Measurements from ENCODE around the gene SURF1. TPM values are rescaled to one million over a fixed set of nuclear protein-coding genes. Genes with fewer than 3 reads are reported as not detected.

SURF1 gene
- 25.1 and 26.8 TPM in 2 replicates for polyA plus RNA-seq

GRCh38 chr9:133356391-133357091 is at the start of gene SURF1, which contains the start of gene SURF2:
Gene SURF1, minus strand, starts transcription at chr9:133356487. Its CDS starts 34 bp downstream, at chr9:133356453.
Gene SURF2, plus strand, starts transcription at chr9:133356550. Its CDS starts 43 bp downstream, at chr9:133356593.

DNA sequence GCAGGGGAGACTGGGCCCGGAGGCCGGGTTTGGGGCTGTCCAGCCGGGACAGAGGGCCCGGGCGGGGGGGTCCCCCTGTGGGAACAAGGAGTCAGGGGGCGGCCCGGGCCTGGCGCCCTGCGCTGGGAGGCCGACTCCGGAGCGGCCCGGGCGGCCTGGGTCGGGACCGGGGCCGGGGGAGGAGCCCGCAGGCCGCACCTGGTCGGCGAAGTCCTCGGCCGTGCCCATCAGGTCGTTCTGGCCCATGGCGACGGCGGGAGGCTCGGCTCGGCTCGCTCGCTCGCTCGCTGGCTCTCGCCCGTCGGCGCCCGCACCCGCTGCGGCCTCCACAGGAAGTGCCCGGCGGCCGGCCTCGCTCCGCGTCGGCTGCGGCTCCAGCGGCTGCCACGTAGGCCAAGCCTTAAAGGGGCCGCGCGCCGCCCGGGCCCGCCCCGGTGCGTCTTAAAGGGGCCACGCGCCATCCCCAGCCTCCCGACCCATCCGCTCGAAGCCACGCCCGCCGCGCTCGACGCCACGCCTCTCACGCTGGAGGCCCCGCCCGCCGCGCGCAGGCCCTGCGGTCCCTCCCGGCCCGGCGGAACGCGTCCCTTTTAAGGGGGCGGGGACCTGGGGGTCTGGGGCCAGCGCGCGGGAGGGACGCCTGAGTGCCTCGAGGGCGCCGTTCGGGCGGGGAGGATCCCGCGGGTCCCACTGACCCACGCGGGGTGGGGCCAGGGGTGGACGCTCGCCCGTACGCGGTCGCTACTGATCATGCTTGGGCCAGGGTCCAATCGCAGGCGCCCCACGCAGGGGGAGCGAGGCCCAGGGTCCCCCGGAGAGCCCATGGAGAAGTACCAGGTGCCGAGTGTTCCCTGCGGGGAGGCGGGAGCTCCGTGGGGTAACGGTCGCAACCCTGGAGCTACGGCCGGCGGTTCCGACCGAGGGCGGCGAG is 19.7 kb upstream of the SURF1 start, which contains the start of the genes STKLD1 and SURF4:
Gene STKLD1 (plus strand): TSS at position 643 of the 931 bp plus-strand sequence. CDS start 108 bp downstream, at position 751.
Gene SURF4 (minus strand): TSS at position 337 of the 931 bp plus-strand sequence. CDS start 91 bp downstream, at position 246.

DNA sequence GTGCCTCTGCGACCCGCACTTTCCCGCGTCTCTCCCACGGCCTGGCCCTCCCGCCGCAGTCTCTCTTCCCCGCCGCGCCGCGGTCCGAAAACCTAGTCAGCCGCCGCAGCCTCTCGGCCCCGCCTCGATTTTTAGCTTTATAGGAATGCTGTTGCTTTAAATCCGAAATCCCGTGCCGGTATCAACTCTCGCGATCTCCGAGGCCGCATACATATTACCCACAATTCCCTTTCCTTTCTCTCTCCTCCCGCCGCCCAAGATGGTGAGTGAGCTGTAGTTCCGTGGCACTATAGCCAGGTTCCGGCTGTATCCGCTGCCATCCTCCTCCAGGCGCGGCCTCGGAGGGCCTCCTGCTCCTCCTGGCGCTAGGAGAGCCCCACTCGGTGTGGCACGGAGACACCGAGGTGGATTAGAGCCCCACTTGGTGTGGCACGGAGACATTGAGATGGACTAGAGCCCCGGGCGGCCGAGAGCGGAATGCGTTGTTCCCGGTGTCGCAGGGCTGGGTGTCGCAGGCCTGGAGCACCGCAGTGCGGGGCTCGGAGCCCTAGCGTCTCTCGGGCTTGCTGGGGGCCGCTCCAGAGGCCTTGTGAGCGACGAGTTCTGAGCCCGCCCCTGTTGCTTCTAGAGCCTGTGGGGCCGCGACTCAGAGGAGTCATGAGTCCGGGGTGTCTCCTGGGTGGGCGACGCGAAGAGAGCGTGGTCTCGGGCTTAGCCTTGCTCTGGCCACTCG is 8.1 kb downstream of the SURF1 start, which contains the start of the genes MED22 and RPL7A:
Gene MED22 (minus strand): TSS at position 147 of the 733 bp plus-strand sequence. CDS start 1,469 bp downstream, outside the sequence.
Gene RPL7A (plus strand): TSS at position 234 of the 733 bp plus-strand sequence. CDS start 26 bp downstream, at position 260.

GRCh38 chr9:133335924-133336811 is 20.1 kb downstream of the SURF1 start, which contains the start of gene SURF6:
Gene SURF6, minus strand, starts transcription at chr9:133336188. Its CDS starts 56 bp downstream, at chr9:133336132.

Other genes starting within 250 kb of the SURF1 start
- gene RALGDS, start 235.2 kb downstream of the SURF1 start, polyA plus RNA-seq = 0.67 and 0.81 TPM in 2 replicates
- 1.1 and 2.3 TPM in 2 replicates for gene GBGT1, start 192.6 kb downstream of the SURF1 start, polyA plus RNA-seq
- not detected in 2 replicates for gene OBP2B, start 147.2 kb downstream of the SURF1 start, polyA plus RNA-seq
- gene ABO, start 81.3 kb downstream of the SURF1 start, polyA plus RNA-seq = 0.10 TPM in 1 of 2 replicates, not detected in the other
- gene SURF6, start 20.3 kb downstream of the SURF1 start, polyA plus RNA-seq = 4.8 and 8.1 TPM in 2 replicates
- gene MED22, start 8.4 kb downstream of the SURF1 start, polyA plus RNA-seq = 0.97 and 3.0 TPM in 2 replicates
- gene RPL7A, start 8.3 kb downstream of the SURF1 start, polyA plus RNA-seq = 318 and 345 TPM in 2 replicates
- gene SURF2, start 63 bp upstream of the SURF1 start, polyA plus RNA-seq = 4.0 and 15.7 TPM in 2 replicates
- gene SURF4, start 19.6 kb upstream of the SURF1 start, polyA plus RNA-seq = 15.6 and 35.0 TPM in 2 replicates
- 4.9 TPM in 1 of 2 replicates, not detected in the other for gene STKLD1, start 19.9 kb upstream of the SURF1 start, polyA plus RNA-seq
- gene REXO4, start 61.5 kb upstream of the SURF1 start, polyA plus RNA-seq = 4.1 TPM in 2 replicates
- gene ADAMTS13, start 65.9 kb upstream of the SURF1 start, polyA plus RNA-seq = 1.7 and 3.4 TPM in 2 replicates
- 1.3 and 11.2 TPM in 2 replicates for gene CACFD1, start 103.5 kb upstream of the SURF1 start, polyA plus RNA-seq
- gene SLC2A6, start 122.6 kb upstream of the SURF1 start, polyA plus RNA-seq = 11.9 TPM in 2 replicates
- gene MYMK, start 168.5 kb upstream of the SURF1 start, polyA plus RNA-seq = not detected in 2 replicates
- 0.52 TPM in 1 of 2 replicates, not detected in the other for gene ADAMTSL2, start 178.2 kb upstream of the SURF1 start, polyA plus RNA-seq

Data from Purkinje cell (primary cell).